GM12891 (cell line): Measurements from ENCODE around the gene CNDP2.

Experiments
- POLR2A ChIP-seq: IDR thresholded peaks from 2 replicates; pipeline ENCODE4 v1.6.1; 2011; ENCODE audit warnings: low read depth, low read length, control low read depth
- POLR2AphosphoS5 ChIP-seq: IDR thresholded peaks from 2 replicates; pipeline ENCODE4 v1.6.1; 2011; ENCODE audit warnings: low read depth, low read length, control low read depth
- POU2F2 ChIP-seq: IDR thresholded peaks from 2 replicates; pipeline ENCODE4 v1.6.1; 2011; ENCODE audit warnings: low read depth, mild to moderate bottlenecking, control low read depth, low read length, moderate library complexity

- no peak for TF ChIP-seq POLR2AphosphoS5
- TF ChIP-seq POU2F2 = no peak
- no peak for TF ChIP-seq POLR2A
Observed at GRCh38 chr18:74516271-74517235, 20.4 kb downstream of the CNDP2 start.
